IMR-90 (cell line): ENCODE results near the gene MECR.

Source experiments
- CEBPB ChIP-seq: IDR thresholded peaks from 2 replicates; pipeline ENCODE4 v1.6.1; 2012; ENCODE audit warnings: low read depth, low read length, improper control_type of control experiment
- CTCF ChIP-seq: conservative IDR thresholded peaks from 2 replicates; pipeline ENCODE4 v1.5.1; 2012; ENCODE audit warnings: mild to moderate bottlenecking, low read depth, low read length, improper control_type of control experiment
- ELK1 ChIP-seq: fragments of 150-350 bp; IDR thresholded peaks from 2 replicates; pipeline ENCODE4 v1.6.1; 2016; ENCODE audit warnings: low read depth, mild to moderate bottlenecking, low read length, moderate library complexity, borderline replicate concordance
- POLR2A ChIP-seq: IDR thresholded peaks from 2 replicates; pipeline ENCODE4 v1.6.1; 2012; ENCODE audit warnings: mild to moderate bottlenecking, low read depth, low read length
- RFX5 ChIP-seq: IDR thresholded peaks from 2 replicates; pipeline ENCODE4 v1.8.0; 2012; ENCODE audit warnings: low read depth, mild to moderate bottlenecking, low read length, moderate library complexity
- SMC3 ChIP-seq: fragments of 150-350 bp; IDR thresholded peaks from 2 replicates; pipeline ENCODE4 v1.6.1; 2016; ENCODE audit warnings: low read depth, mild to moderate bottlenecking, antibody characterized with exemption, low read length, moderate library complexity

- no peak for TF ChIP-seq SMC3
- no peak for TF ChIP-seq CTCF
- TF ChIP-seq RFX5: no peak
- no peak for TF ChIP-seq POLR2A
- TF ChIP-seq CEBPB: no peak
- TF ChIP-seq ELK1: no peak
Measured at GRCh38 chr1:29209173-29209572, 21.6 kb downstream of the MECR start.
